Esophagus (tissue), 2 donors: ENCODE measurements around the gene AKR1C3. TPM values are rescaled to one million over a fixed set of nuclear protein-coding genes. Genes with fewer than 3 reads are reported as not detected.
"Not testable (repeated sequence)": the region's sequence is repeated elsewhere in the genome, so short reads cannot be mapped to it uniquely, and the experiment has no call there.

Source experiments
- H3K27ac ChIP-seq, 2 donors: one replicate each; pipeline ENCODE4 v1.5.1; 2013; ENCODE audit warnings: low read depth in 2 of 2, mild to moderate bottlenecking in 2 of 2, inconsistent platforms in 1 of 2, low read length in 1 of 2, moderate library complexity in 1 of 2
- H3K27me3 ChIP-seq, 2 donors: one replicate each; pipeline ENCODE4 v1.6.1; 2013; ENCODE audit warnings: low read length in 2 of 2, control low read depth in 1 of 2, mild to moderate bottlenecking in 1 of 2; ENCODE audit not compliant: insufficient read depth in 2 of 2, control insufficient read depth in 1 of 2
- H3K36me3 ChIP-seq, 2 donors: one replicate each; pipeline ENCODE4 v1.6.1; 2013; ENCODE audit warnings: low read length in 1 of 2; ENCODE audit not compliant: control insufficient read depth in 2 of 2, insufficient read depth in 2 of 2
- H3K4me1 ChIP-seq, 2 donors: one replicate each; pipeline ENCODE4 v1.6.1; 2013; ENCODE audit warnings: low read length in 1 of 2; ENCODE audit not compliant: control insufficient read depth in 2 of 2, insufficient read depth in 2 of 2
- H3K4me3 ChIP-seq, 2 donors: one replicate each; pipeline ENCODE4 v1.5.1; 2013; ENCODE audit warnings: low read length in 2 of 2, mild to moderate bottlenecking in 2 of 2, low read depth in 1 of 2, moderate library complexity in 1 of 2
- H3K9me3 ChIP-seq, 2 donors: one replicate each; pipeline ENCODE4 v1.6.1; 2013; ENCODE audit warnings: mild to moderate bottlenecking in 2 of 2, low read depth in 1 of 2, low read length in 1 of 2, moderate library complexity in 1 of 2; ENCODE audit not compliant: control insufficient read depth in 2 of 2, insufficient read depth in 1 of 2
- WGBS, 2 donors: extraction: QIAGEN DNeasy Blood & Tissue Kit; methylation state at CpG; one replicate each; pipeline ENCODE4 v1.1.7; 2013; 5-methylcytosine and 5-hydroxymethylcytosine counted together
- polyA plus RNA-seq, 2 donors: library from polyadenylated mRNA; stranded (reverse); fragments of 200-250 nt; gene quantifications; one replicate each; pipeline ENCODE4 v1.2.3, GENCODE V29; 2013
- donor health status: healthy with polysubstance abuse.
- donor health status: Bipolar disorder and iron deficiency.

The AKR1C3 gene
- polyA plus RNA-seq, result 10 to 100 TPM; 20.9 to 38.5 TPM

DNA sequence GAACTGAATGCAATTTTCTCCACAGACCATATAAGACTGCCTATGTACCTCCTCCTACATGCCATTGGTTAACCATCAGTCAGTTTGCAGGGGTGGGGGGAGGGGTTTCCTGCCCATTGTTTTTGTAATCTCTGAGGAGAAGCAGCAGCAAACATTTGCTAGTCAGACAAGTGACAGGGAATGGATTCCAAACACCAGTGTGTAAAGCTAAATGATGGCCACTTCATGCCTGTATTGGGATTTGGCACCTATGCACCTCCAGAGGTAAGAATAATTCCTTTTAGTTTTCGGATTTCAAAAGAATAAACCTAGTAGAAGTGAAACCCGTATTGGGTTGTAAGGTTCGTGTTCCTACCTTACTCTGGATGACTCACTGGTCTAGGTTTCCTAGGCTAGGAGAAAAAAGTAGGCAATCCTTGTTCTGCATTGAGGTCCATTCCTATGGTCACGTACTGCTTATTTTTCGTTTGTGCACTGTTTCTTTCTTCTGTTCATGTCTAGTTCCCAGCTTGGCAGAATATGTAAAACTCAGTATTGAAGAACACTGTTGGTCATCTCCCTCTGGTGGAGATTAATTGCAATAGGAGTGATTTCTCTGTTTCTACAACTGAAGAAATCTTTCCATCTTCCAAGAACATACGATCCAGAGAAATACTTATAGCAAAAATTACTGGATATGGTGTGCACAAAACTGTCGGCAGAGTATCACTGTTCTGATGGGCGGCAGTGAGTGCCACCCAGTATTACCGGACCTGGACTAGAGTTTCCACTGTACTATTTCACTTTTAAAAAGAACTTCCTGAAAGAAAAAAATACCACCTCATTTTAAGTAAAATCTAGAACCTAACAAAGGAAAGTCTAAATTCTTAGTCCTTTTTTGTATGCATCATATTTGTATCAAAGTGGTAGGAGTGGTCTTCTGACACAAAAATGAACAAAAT, at the start of gene AKR1C3:
Gene AKR1C3, plus strand, starts transcription at position 150 of the 941 bp plus-strand sequence. Its CDS starts 31 bp downstream, at position 181.
- H3K27ac ChIP-seq, result peak within 1 kb of the TSS in 1 of 2 donors; percentile 46
- WGBS, 2 donors, result 12 to 21% methylated on average over 9 of the region's 9 CpGs
- no peaks in the 10 kb centered on the region for H3K27me3 ChIP-seq
- no peaks in the 10 kb centered on the region for H3K4me1 ChIP-seq
- no peaks in the 10 kb centered on the region for H3K9me3 ChIP-seq
- peak within 1 kb of the TSS; percentile 36 to 55 for H3K4me3 ChIP-seq
- H3K36me3 ChIP-seq, result no peaks in the 10 kb centered on the region

GRCh38 chr10:5045095-5045494, 49.1 kb upstream of the AKR1C3 start:
- Histone ChIP-seq H3K4me3 (no peak overlapping the region), H3K27ac (no peak overlapping the region), H3K36me3 (no peaks in the 10 kb centered on the region), H3K4me1 (peaks cover 0 to 5% of the 10 kb centered on the region in 2 donors), H3K27me3 (no peaks in the 10 kb centered on the region), H3K9me3 (peaks cover 0 to 3% of the 10 kb centered on the region in 2 donors)
- WGBS, 2 donors, result 90 to 91% methylated on average over 9 of the region's 9 CpGs

- 90 to 94% methylated on average over 6 of the region's 6 CpGs for WGBS, 2 donors
- no peaks in the 10 kb centered on the region for H3K36me3 ChIP-seq
- H3K4me3 ChIP-seq, result no peak overlapping the region
- peaks cover 0 to 5% of the 10 kb centered on the region in 2 donors for H3K4me1 ChIP-seq
- peaks cover 0 to 3% of the 10 kb centered on the region in 2 donors for H3K9me3 ChIP-seq
- no peak overlapping the region for H3K27ac ChIP-seq
- H3K27me3 ChIP-seq, result no peaks in the 10 kb centered on the region
Observed at GRCh38 chr10:5046410-5046809, 47.8 kb upstream of the AKR1C3 start.

GRCh38 chr10:5047055-5047454, 47.2 kb upstream of the AKR1C3 start:
- H3K36me3 ChIP-seq, H3K4me3 ChIP-seq, H3K27me3 ChIP-seq, H3K9me3 ChIP-seq, H3K4me1 ChIP-seq, H3K27ac ChIP-seq: not testable (repeated sequence)
- 77 to 88% methylated on average over 5 of the region's 5 CpGs for WGBS, 2 donors

- Histone ChIP-seq H3K27ac (no peak overlapping the region), H3K4me3 (no peak overlapping the region), H3K27me3 (no peaks in the 10 kb centered on the region), H3K9me3 (peaks cover 0 to 3% of the 10 kb centered on the region in 2 donors), H3K4me1 (peaks cover 0 to 7% of the 10 kb centered on the region in 2 donors), H3K36me3 (no peaks in the 10 kb centered on the region)
- 63 to 76% methylated on average over 1 of the region's 1 CpG for WGBS, 2 donors
Observed at GRCh38 chr10:5047912-5048628, 46.1 kb upstream of the AKR1C3 start.

DNA sequence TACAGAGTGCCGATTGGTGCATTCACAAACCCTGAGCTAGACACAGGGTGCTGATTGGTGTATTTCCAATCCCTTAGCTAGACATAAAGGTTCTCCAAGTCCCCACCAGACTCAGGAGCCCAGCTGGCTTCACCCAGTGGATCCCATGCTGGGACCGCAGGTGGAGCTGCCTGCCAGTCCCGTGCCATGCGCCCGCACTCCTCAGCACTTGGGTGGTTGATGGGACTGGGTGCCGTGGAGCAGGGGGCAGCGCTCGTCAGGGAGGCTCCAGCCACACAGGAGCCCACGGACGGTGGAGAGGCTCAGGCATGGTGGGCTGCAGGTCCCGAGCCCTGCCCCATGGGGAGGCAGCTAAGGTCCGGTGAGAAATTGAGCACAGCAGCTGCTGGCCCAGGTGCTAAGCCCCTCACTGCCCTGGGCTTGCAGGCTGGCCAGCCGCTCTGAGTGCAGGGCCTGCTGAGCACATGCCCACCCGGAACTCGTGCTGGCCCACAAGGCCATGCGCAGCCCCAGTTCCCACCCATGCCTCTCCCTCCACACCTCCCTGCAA, 41.2 kb upstream of the AKR1C3 start:
- not testable (repeated sequence) for H3K36me3 ChIP-seq, H3K4me1 ChIP-seq, H3K4me3 ChIP-seq, H3K9me3 ChIP-seq, H3K27me3 ChIP-seq
- peak overlapping the region in 1 of 2 donors; percentile 76 for H3K27ac ChIP-seq
- WGBS, 2 donors, result 92 to 97% methylated on average over 16 of the region's 16 CpGs

DNA sequence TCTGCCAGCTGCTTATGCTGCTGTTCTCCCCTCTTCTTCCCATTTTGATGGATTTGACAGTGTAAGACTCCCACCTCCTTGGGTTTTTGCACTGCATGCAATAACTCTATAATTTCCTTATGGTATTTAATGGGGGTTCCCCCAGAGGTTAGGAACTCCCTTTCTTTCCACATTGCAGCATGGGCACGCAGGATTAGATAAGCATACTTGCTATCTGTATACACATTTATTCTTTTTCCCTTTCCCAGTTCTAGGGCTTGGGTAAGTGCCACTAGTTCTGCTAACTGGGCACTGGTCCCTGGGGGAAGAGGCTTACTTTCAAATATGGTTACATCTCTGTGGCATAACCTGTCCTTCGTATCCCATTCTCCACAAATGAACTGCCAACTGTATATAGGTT, 39.4 kb upstream of the AKR1C3 start:
- H3K27ac ChIP-seq, H3K36me3 ChIP-seq, H3K4me3 ChIP-seq, H3K4me1 ChIP-seq, H3K27me3 ChIP-seq, H3K9me3 ChIP-seq: not testable (repeated sequence)
- WGBS, 2 donors, result 65 to 74% methylated on average over 2 of the region's 2 CpGs

DNA sequence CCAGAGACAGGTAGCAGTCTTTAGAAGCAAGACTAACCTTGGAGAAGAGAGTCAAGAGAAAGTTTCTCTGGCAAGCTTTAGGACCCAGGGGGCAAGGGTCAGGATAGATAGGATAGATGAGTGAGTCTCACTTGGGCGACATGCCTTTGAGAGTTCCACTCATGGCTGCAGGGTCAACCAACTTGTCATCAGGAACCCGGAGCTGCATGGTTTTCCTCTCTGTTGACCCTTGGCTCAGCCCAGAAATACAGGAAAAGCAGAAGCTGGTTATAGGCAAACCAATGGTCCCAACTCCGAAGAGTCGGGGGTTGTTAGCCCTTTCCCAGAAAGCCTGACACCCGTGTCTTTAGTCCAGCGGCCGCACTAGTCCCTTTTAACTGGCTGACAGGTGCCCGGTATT, 34.9 kb upstream of the AKR1C3 start:
- 86 to 90% methylated on average over 8 of the region's 8 CpGs for WGBS, 2 donors
- H3K4me3 ChIP-seq, H3K27me3 ChIP-seq, H3K4me1 ChIP-seq, H3K9me3 ChIP-seq, H3K36me3 ChIP-seq, H3K27ac ChIP-seq: not testable (repeated sequence)

- not testable (repeated sequence) for H3K4me3 ChIP-seq, H3K9me3 ChIP-seq, H3K4me1 ChIP-seq, H3K36me3 ChIP-seq, H3K27me3 ChIP-seq, H3K27ac ChIP-seq
- 83 to 92% methylated on average over 13 of the region's 13 CpGs for WGBS, 2 donors
Observed at GRCh38 chr10:5060791-5061190, 33.4 kb upstream of the AKR1C3 start.
